NCI-H1105 (cell line): ENCODE measurements around the gene SEL1L2.
"Not testable (repeated sequence)": the region's sequence is repeated elsewhere in the genome, so short reads cannot be mapped to it uniquely, and the experiment has no call there.

ENCODE experiments used
- DNase-seq: peaks from one replicate; lab custom pipeline; 2025; lab: John Stamatoyannopoulos, UW

The SEL1L2 gene, protein sequence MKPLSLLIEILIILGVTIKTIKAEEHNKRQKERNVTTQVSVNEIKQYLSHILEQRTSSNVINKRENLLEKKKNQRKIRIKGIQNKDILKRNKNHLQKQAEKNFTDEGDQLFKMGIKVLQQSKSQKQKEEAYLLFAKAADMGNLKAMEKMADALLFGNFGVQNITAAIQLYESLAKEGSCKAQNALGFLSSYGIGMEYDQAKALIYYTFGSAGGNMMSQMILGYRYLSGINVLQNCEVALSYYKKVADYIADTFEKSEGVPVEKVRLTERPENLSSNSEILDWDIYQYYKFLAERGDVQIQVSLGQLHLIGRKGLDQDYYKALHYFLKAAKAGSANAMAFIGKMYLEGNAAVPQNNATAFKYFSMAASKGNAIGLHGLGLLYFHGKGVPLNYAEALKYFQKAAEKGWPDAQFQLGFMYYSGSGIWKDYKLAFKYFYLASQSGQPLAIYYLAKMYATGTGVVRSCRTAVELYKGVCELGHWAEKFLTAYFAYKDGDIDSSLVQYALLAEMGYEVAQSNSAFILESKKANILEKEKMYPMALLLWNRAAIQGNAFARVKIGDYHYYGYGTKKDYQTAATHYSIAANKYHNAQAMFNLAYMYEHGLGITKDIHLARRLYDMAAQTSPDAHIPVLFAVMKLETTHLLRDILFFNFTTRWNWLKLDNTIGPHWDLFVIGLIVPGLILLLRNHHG

DNA sequence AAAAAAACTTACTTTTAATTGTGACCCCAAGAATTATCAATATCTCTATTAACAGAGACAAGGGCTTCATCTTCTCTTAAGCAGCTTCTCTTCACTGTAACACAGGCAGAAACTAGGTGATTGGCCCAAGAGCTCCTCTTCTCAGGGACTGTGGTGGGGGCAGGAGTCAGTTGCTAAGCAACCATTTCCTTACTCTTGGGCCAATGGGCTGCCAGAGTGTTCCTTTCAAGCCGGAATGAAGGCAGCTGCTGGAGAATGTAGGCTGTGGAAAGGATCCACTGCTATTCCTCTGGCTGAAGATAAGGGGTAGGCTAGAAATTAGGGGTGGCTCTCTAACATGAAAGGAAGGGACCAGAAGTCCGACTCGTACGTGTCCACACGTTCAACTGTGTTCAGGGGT is at the start of gene SEL1L2:
Gene SEL1L2 (minus strand): TSS at position 150 of the 400 bp plus-strand sequence. CDS start 80 bp downstream, at position 70.
- no peak for DNase-seq

DNA sequence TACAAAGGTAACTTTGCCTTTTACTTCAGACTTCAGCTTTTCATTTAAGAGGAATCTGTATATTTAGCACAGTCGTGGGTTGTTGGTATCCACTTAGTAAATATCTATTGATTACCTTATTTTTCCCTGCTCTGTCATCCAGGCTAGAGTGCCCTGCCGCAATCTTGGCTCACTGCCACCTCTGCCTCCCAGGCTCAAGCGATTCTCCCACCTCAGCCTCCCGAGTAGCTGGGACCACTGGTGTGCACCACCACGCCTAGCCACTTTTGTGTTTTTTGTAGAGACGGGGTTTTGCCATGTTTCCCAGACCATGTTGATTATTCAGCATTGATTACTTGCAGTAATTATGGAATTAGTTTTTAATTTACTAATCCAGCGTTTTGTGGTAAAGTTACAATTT is 46.2 kb upstream of the SEL1L2 start:
- DNase-seq, result no peak

- no peak for DNase-seq
Measured at GRCh38 chr20:14033310-14033709, 42.9 kb upstream of the SEL1L2 start.

DNA sequence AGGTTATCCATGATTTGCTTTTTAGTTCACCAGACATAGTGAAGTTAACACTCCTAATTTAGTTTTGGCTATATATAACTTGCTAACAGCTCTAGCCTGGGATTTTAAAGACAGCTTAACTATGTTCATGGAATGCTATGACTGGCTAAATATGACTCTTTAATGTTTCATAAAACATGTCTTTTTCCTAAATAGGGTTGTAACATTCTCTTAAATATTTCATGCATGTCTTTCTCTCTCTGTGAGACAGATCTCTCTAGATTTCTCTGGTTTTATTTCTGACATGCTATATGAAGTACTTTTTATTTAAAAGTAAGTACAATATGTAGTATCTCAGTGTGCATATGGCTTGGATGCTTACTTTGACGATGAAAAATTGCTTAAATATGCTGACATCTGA is 40.6 kb upstream of the SEL1L2 start:
- DNase-seq, result no peak

GRCh38 chr20:14012671-14013070 is 22.3 kb upstream of the SEL1L2 start:
- no peak for DNase-seq

GRCh38 chr20:14009208-14009607 is 18.8 kb upstream of the SEL1L2 start:
- no peak for DNase-seq

DNA sequence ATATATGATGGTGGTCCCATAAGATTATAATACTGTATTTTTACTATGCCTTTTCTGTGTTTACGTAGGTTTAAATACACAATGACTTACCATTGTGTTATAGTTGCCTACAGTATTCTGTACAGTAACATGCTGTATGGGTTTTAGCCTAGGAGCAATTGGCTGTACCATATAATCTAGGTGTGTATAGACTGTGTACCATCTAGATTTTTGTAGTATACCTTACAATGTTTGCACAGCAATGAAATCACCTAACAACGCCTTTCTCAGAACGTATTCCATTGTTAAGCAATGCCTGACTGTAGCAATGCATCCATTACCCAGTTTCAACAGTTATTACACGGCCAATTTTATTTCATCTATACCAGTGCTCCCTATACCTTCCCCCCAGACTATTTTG is 15.6 kb upstream of the SEL1L2 start:
- DNase-seq, result no peak

DNA sequence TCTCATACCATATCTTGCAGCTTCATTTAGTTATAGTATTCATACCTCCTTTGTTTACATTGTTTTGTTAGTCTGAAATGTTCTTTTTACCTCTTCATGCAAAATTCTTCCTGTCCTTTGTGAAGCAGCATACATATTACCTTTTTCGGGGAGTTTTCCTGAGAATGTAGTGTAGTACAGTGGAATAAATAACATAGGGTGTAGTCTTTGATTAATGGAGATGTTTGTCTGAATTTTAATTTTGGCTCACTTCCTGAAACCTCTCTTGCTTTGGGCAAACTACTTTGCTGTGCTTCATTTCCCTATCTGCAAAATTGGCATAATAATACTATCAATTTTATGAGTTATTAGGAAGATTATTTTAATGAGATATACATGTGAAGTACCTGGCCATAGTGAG is 10.5 kb upstream of the SEL1L2 start:
- no peak for DNase-seq

- no peak for DNase-seq
Measured at GRCh38 chr20:13996265-13996664, 5.9 kb upstream of the SEL1L2 start.

GRCh38 chr20:13995841-13996240 is 5.4 kb upstream of the SEL1L2 start:
- peak; percentile 47 for DNase-seq

DNA sequence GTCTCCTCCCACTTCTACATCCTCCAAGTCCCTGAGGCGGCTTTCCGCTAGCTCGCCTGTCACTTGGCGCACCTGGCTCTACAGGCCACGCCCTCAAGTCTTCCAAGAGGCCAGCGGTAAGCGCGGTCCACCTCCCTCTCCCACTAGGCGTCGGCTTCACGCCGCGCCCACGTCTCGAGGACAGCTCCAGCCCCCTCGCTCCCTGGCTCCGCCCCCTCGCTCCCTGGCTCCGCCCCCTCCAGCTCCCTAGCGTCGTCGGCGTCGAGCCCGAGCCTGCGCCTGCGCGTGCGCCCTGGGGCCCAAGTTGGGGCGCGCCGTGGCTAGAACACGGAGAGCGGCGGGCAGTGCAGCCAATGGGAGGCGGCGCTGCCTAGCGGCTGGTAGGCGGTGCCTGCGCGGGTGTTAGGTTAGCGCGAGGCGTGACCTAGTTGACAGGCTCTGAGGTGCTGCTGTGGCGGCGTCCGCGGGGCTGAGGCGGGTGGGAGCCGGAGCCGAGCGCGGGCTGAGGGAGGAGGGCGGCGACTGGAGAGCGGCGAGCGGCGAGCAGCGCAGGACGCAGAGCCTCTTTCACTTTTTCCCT is 4.8 kb upstream of the SEL1L2 start, which contains the start of gene MACROD2:
Gene MACROD2 (plus strand): TSS at position 431 of the 580 bp plus-strand sequence.
- DNase-seq, result peak; percentile 95

DNA sequence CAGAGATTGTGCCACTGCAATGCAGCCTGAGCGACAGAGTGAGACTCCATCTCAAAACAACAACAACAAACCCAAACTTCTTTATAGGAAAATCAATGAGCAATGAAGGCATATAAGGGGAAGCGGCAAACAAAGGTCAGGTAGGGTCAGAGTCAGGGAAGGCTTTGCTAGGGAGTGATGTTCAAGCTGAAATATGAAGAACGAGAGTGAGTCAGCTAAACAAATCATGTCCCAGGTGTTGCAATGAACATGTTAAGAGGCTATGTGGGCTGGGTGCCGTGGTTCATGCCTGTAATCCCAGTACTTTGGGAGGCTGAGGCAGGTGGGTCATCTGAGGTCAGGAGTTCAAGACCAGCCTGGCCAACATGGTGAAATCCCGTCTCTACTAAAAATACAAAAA is 1.5 kb upstream of the SEL1L2 start:
- DNase-seq, result not testable (repeated sequence)

GRCh38 chr20:13991311-13991710 is 897 bp upstream of the SEL1L2 start:
- no peak for DNase-seq

- DNase-seq, result no peak
Measured at GRCh38 chr20:13984211-13984610, 6.2 kb downstream of the SEL1L2 start.

GRCh38 chr20:13960525-13960924 is 29.9 kb downstream of the SEL1L2 start:
- no peak for DNase-seq

DNA sequence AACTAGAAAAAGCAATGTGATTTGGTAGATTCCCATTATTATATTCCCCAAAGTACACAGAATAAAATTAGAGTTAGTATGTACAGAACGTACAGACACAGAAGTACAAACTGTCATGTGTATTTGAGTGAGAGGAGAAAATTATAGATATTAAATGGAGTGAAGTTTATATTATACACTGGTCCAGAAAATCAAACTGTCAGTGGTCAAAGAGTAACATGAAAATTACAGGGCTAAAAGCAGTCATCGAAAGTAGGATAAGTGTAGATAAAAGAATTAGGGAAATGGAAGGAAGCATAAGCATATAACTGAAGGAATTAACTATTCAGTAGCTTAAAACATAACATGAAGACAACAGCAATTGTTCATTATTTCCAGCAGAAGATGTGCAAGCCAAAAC is 30.3 kb downstream of the SEL1L2 start:
- no peak for DNase-seq

DNA sequence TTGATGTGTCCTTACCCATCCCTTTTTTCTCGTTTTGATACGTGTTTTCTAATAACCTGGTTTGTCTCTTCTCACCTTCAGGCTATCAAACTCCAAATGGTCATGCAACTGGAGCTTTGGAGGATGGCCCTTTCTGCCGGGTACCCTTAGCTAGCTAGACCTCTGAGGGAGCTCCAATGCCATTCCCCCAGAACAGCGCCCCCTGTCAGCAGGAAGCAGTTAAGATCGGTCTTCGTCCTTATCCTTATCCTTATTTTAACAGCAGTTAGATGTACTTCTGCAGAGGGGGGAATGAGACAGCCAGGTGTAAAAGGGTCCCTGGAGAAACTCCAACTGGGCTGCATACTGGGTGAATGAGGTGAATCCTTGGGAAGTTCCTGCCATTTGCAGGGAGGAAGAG is 37.2 kb downstream of the SEL1L2 start:
- no peak for DNase-seq

DNA sequence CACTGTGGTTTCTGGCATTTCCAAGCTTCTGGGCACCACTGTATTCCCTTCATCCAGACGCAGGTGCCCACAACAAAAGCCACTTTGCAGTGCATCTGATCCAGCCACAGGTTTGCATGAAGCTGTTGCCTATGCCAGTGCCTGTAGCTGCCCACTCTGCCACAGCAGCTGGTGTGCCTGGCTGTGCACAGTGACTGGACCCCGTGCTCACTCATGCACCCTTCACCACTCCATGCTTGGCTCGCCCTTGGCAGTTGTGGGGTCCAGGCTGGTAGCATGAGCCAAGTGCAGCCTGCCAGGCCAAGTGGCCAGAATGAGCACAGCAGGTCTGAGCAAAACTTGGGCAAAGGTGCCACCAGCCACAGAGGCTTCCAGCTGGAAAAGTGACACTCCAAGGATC is 42.7 kb downstream of the SEL1L2 start:
- DNase-seq, result no peak

GRCh38 chr20:13941031-13941430 is 49.4 kb downstream of the SEL1L2 start:
- no peak for DNase-seq

DNA sequence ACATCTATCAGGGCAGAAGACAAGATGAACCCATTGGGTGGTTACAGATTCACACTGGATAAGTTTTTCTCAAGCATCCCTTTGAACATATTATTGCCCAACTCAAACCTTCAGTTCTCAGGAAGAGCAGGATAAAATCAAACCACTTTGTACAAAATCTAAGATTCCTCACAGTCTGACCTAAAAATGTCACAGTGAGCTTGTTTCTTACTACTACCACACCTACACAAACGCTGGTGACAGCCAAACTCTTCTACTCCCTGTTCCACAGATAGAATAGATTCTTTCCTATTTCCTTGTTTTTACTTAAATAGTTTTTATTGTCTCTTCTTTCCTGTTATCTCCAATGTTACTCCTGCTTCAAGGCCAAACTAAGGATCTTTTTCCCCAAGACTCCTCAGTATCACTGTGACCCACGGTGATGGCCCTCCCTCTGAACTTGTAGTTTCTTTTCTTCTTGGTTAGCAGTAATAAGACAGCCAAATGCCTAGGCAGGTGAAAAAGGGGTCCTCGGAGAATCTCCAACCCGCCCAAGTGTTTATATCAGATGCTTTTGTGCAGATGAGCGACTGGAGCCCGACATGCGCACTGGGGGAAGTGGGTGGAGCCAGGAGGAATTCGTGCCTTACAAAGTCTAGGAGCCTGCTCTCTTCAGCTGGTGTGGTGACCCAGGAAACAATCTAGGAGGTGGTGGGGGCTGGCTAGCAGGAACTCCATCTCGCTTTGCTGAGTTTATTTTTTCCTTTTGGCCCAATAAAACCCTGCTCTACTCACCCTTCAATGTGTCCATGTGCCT is 53.4 kb downstream of the SEL1L2 start:
- no peak for DNase-seq

DNA sequence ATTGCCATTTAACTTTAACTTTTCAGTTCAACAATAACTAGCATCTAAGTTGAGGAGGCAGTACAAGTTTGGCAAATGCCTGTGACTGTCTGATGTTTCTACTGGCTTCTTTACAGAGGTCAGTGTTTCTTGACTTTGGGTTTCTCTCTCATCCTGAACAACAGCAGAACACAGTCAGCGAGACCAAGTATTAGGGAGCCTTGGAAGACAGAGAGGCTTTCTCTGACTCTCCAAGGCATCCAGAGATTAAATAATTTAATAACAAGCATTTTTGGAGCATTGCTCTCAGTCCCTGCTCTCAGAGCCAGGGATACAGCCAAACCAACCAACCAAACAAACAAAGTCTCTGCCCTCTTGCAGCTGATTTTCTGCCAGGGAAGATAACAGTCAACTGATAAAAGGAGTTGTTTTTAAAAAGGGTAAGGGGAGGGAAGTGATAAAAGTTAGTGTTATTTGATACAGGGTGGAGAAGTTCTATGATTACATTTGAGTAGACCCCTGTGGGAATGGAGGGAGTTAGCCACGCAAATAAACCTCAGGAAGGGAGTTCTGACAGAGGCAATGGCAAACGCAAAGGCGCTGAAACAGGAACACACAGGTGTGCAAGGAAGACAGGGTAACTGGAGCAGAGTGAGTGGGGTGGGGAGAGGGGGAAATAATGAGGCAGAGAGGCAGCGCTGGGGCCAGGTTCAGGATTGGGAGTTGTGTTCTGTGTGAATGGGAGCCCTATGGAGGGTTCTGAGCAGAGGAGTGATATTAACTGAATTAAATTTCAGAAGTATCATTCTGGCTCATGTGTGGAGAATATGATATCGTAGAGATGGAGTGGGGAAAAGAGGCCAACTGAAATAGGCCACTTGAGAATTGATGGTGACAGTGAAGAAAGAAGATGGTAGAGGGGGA is 55.2 kb downstream of the SEL1L2 start:
- no peak for DNase-seq
